Neuronal stem cell (in vitro differentiated cells): ENCODE data around the gene TMEM9.

Experiments used
- DNase-seq: peaks from one replicate; pipeline ENCODE4 v3.0.0-alpha.2; 2013; ENCODE audit warnings: low spot score
- H2AFZ ChIP-seq: one replicate; pipeline ENCODE4 v1.6.1; 2013; ENCODE audit warnings: mild to moderate bottlenecking, low read length, inconsistent platforms
- H2AK5ac ChIP-seq: 2 replicates; pipeline ENCODE4 v1.6.1; 2013; ENCODE audit warnings: low read depth, mild to moderate bottlenecking, inconsistent platforms, low read length, moderate library complexity, mixed read lengths
- H2BK120ac ChIP-seq: 2 replicates; pipeline ENCODE4 v1.6.1; 2013; ENCODE audit warnings: low read depth, mild to moderate bottlenecking, inconsistent platforms, low read length, moderate library complexity, mixed read lengths
- H2BK12ac ChIP-seq: one replicate; pipeline ENCODE4 v1.6.1; 2013; ENCODE audit warnings: low read length, inconsistent platforms
- H2BK15ac ChIP-seq: 2 replicates; pipeline ENCODE4 v1.6.1; 2013; ENCODE audit warnings: mild to moderate bottlenecking, low read length, inconsistent platforms, mixed read lengths
- H2BK5ac ChIP-seq: one replicate; pipeline ENCODE4 v1.6.1; 2013; ENCODE audit warnings: inconsistent platforms, mild to moderate bottlenecking, low read length, moderate library complexity
- H3K14ac ChIP-seq: one replicate; pipeline ENCODE4 v1.6.1; 2013; ENCODE audit warnings: low read length, inconsistent platforms
- H3K18ac ChIP-seq: 2 replicates; pipeline ENCODE4 v1.6.1; 2013; ENCODE audit warnings: low read length, inconsistent platforms
- H3K23ac ChIP-seq: 2 replicates; pipeline ENCODE4 v1.6.1; 2013; ENCODE audit warnings: low read depth, mild to moderate bottlenecking, mixed read lengths, low read length, inconsistent platforms; ENCODE audit not compliant: poor library complexity
- H3K27ac ChIP-seq: replicated peaks from 3 replicates; pipeline ENCODE4 v1.5.1; 2013; ENCODE audit warnings: low read length, inconsistent platforms
- H3K27me3 ChIP-seq, 3 experiments: 2 replicates each; pipeline ENCODE4 v1.6.1; 2013; ENCODE audit warnings: low read length in 3 of 3, mild to moderate bottlenecking in 2 of 3, inconsistent platforms in 1 of 3, low read depth in 1 of 3, mixed read lengths in 1 of 3, moderate library complexity in 1 of 3; ENCODE audit not compliant: control insufficient read depth in 3 of 3, insufficient read depth in 3 of 3
- H3K36me3 ChIP-seq, 2 donors: replicated peaks in 1 of 2; 2 replicates each; pipeline ENCODE4 v1.6.1; 2013; ENCODE audit warnings: low read length in 2 of 2; ENCODE audit not compliant: control insufficient read depth in 2 of 2, insufficient read depth in 2 of 2
- H3K4ac ChIP-seq: 2 replicates; pipeline ENCODE4 v1.6.1; 2013; ENCODE audit warnings: inconsistent platforms, mild to moderate bottlenecking, low read length, moderate library complexity
- H3K4me1 ChIP-seq, 2 donors: 1 replicate in 1 of 2; 2 replicates in 1 of 2; pipeline ENCODE4 v1.6.1; 2013; ENCODE audit warnings: low read length in 2 of 2, low read depth in 1 of 2; ENCODE audit not compliant: control insufficient read depth in 2 of 2, insufficient read depth in 1 of 2
- H3K4me2 ChIP-seq: one replicate; pipeline ENCODE4 v1.6.1; 2013; ENCODE audit warnings: mild to moderate bottlenecking, low read length, inconsistent platforms; ENCODE audit not compliant: insufficient read depth, poor library complexity, severe bottlenecking
- H3K4me3 ChIP-seq, 2 donors: 2 replicates each; pipeline ENCODE4 v1.5.1; 2013; ENCODE audit warnings: low read length in 2 of 2, mild to moderate bottlenecking in 2 of 2, inconsistent platforms in 1 of 2, moderate library complexity in 1 of 2
- H3K79me1 ChIP-seq: one replicate; pipeline ENCODE4 v1.6.1; 2013; ENCODE audit warnings: low read depth, mild to moderate bottlenecking, inconsistent platforms, low read length, moderate library complexity
- H3K9ac ChIP-seq: one replicate; pipeline ENCODE4 v1.6.1; 2013; ENCODE audit warnings: mild to moderate bottlenecking, low read depth, low read length, inconsistent platforms; ENCODE audit not compliant: poor library complexity
- H3K9me3 ChIP-seq, 2 donors: replicated peaks in 1 of 2; 2 replicates each; pipeline versions ENCODE3 to v1.6.1; 2013; ENCODE audit warnings: low read length in 2 of 2, mild to moderate bottlenecking in 2 of 2, inconsistent platforms in 1 of 2, low read depth in 1 of 2, mixed read lengths in 1 of 2, moderate library complexity in 1 of 2; ENCODE audit not compliant: control insufficient read depth in 2 of 2, insufficient read depth in 1 of 2
- H4K8ac ChIP-seq: one replicate; pipeline ENCODE4 v1.6.1; 2013; ENCODE audit warnings: low read depth, mild to moderate bottlenecking, inconsistent platforms, low read length, moderate library complexity
- H4K91ac ChIP-seq: one replicate; pipeline ENCODE4 v1.6.1; 2013; ENCODE audit warnings: low read length, low read depth, mild to moderate bottlenecking, inconsistent platforms; ENCODE audit not compliant: poor library complexity
- WGBS, 2 donors: extraction: QIAGEN DNeasy Blood & Tissue Kit; methylation state at CpG; one replicate each; pipeline ENCODE4 v1.1.7; 2013; ENCODE audit warnings: missing lambda C conversion rate in 2 of 2, mixed read lengths in 1 of 2; ENCODE audit not compliant: insufficient read length in 2 of 2, insufficient replicate concordance in 1 of 2; ENCODE audit errors: extremely low coverage in 2 of 2; 5-methylcytosine and 5-hydroxymethylcytosine counted together

The TMEM9 gene

GRCh38 chr1:201128476-201128875 is 25.8 kb downstream of the TMEM9 start:
- no peak overlapping the region for H3K4ac ChIP-seq
- no peak overlapping the region for H2BK15ac ChIP-seq
- H3K27me3 ChIP-seq = peaks cover 0 to 32% (median 0%) of the 10 kb centered on the region in 3 experiments
- H3K36me3 ChIP-seq = no peaks in the 10 kb centered on the region
- H2BK5ac ChIP-seq = no peak overlapping the region
- peak overlapping the region; percentile 43 for H2BK12ac ChIP-seq
- no peak overlapping the region for H3K27ac ChIP-seq
- no peak overlapping the region for H3K4me2 ChIP-seq
- no peak overlapping the region for H3K18ac ChIP-seq
- H3K23ac ChIP-seq = peak overlapping the region; percentile 60
- no peak overlapping the region for H4K8ac ChIP-seq
- H3K4me1 ChIP-seq = peaks cover 0 to 6% of the 10 kb centered on the region in 2 donors
- no peaks in the 10 kb centered on the region for H3K9me3 ChIP-seq
- no peak overlapping the region for H2BK120ac ChIP-seq
- no peaks in the 10 kb centered on the region for H3K79me1 ChIP-seq
- no peak overlapping the region for H3K4me3 ChIP-seq
- no peak for DNase-seq
- no peak overlapping the region for H2AK5ac ChIP-seq
- H4K91ac ChIP-seq = no peak overlapping the region
- H3K14ac ChIP-seq = no peak overlapping the region
- H3K9ac ChIP-seq = no peak overlapping the region
- no peak overlapping the region for H2AFZ ChIP-seq
- WGBS, 2 donors = no CpG with 5 or more reads among the region's 9 CpGs

GRCh38 chr1:201127755-201128455 is 26.4 kb downstream of the TMEM9 start:
- H3K27ac ChIP-seq = no peak overlapping the region
- H2BK15ac ChIP-seq = no peak overlapping the region
- no peak for DNase-seq
- no peak overlapping the region for H4K91ac ChIP-seq
- WGBS, 2 donors = no CpG with 5 or more reads among the region's 17 CpGs
- no peaks in the 10 kb centered on the region for H3K36me3 ChIP-seq
- H4K8ac ChIP-seq = no peak overlapping the region
- no peak overlapping the region for H2BK5ac ChIP-seq
- no peak overlapping the region for H2AFZ ChIP-seq
- no peak overlapping the region for H3K4me2 ChIP-seq
- H2BK120ac ChIP-seq = no peak overlapping the region
- no peak overlapping the region for H3K9ac ChIP-seq
- H3K9me3 ChIP-seq = no peaks in the 10 kb centered on the region
- H3K79me1 ChIP-seq = no peaks in the 10 kb centered on the region
- H3K4ac ChIP-seq = no peak overlapping the region
- peaks cover 0 to 6% of the 10 kb centered on the region in 2 donors for H3K4me1 ChIP-seq
- peak overlapping the region; percentile 60 for H3K23ac ChIP-seq
- H3K27me3 ChIP-seq = peaks cover 0 to 38% (median 0%) of the 10 kb centered on the region in 3 experiments
- peak overlapping the region; percentile 96 for H2AK5ac ChIP-seq
- no peak overlapping the region for H3K4me3 ChIP-seq
- H3K18ac ChIP-seq = peak overlapping the region; percentile 82
- H2BK12ac ChIP-seq = peak overlapping the region; percentile 43
- H3K14ac ChIP-seq = peak overlapping the region; percentile 78

- Histone ChIP-seq H2BK15ac (no peak within 1 kb of the TSS), H4K91ac (no peak within 1 kb of the TSS), H3K4ac (no peak within 1 kb of the TSS), H3K27me3 (peaks cover 0 to 46% (median 0%) of the 10 kb centered on the region in 3 experiments), H3K36me3 (no peaks in the 10 kb centered on the region), H3K23ac (no peak within 1 kb of the TSS), H2BK12ac (no peak within 1 kb of the TSS), H3K9ac (no peak within 1 kb of the TSS), H3K27ac (no peak within 1 kb of the TSS), H3K18ac (peak within 1 kb of the TSS; percentile 82), H4K8ac (no peak within 1 kb of the TSS), H3K4me2 (no peak within 1 kb of the TSS), H2AFZ (no peak within 1 kb of the TSS), H3K4me3 (peak within 1 kb of the TSS in 1 of 2 donors; percentile 53), H2BK120ac (no peak within 1 kb of the TSS), H3K79me1 (no peaks in the 10 kb centered on the region), H3K14ac (peak within 1 kb of the TSS; percentile 78), H2BK5ac (no peak within 1 kb of the TSS), H3K4me1 (peaks cover 0 to 6% of the 10 kb centered on the region in 2 donors), H2AK5ac (peak within 1 kb of the TSS; percentile 96), H3K9me3 (no peaks in the 10 kb centered on the region)
- DNase-seq = no peak
- no CpG with 5 or more reads among the region's 24 CpGs for WGBS, 2 donors
These were observed 27.2 kb downstream of the TMEM9 start, which contains the start of gene ASCL5 for GRCh38 chr1:201126832-201127754. Gene ASCL5 (minus strand): TSS chr1:201127184. CDS start chr1:201115372, 11,812 bp downstream.

GRCh38 chr1:201126463-201126831 is 27.8 kb downstream of the TMEM9 start:
- no peak overlapping the region for H3K9ac ChIP-seq
- H4K8ac ChIP-seq = no peak overlapping the region
- no peak overlapping the region for H3K23ac ChIP-seq
- no peaks in the 10 kb centered on the region for H3K79me1 ChIP-seq
- H3K14ac ChIP-seq = no peak overlapping the region
- no peak overlapping the region for H2BK5ac ChIP-seq
- H2AFZ ChIP-seq = no peak overlapping the region
- H3K4me2 ChIP-seq = no peak overlapping the region
- no peak overlapping the region for H3K4ac ChIP-seq
- no peak overlapping the region for H2BK12ac ChIP-seq
- H4K91ac ChIP-seq = no peak overlapping the region
- no peaks in the 10 kb centered on the region for H3K36me3 ChIP-seq
- H2BK15ac ChIP-seq = no peak overlapping the region
- no peak overlapping the region for H2AK5ac ChIP-seq
- H3K27me3 ChIP-seq = peaks cover 0 to 47% (median 0%) of the 10 kb centered on the region in 3 experiments
- no peak overlapping the region for H2BK120ac ChIP-seq
- no peak overlapping the region for H3K27ac ChIP-seq
- WGBS, 2 donors = no CpG with 5 or more reads among the region's 3 CpGs
- H3K4me3 ChIP-seq = peak overlapping the region in 1 of 2 donors; percentile 53
- H3K9me3 ChIP-seq = no peaks in the 10 kb centered on the region
- H3K18ac ChIP-seq = no peak overlapping the region
- DNase-seq = no peak
- H3K4me1 ChIP-seq = peaks cover 0 to 6% of the 10 kb centered on the region in 2 donors
